Fibroblast of lung (primary cell): ENCODE data around the gene ARID1B.

Source experiments
- CTCF ChIP-seq, 2 donors: IDR thresholded peaks in 1 of 2; conservative IDR thresholded peaks in 1 of 2; 1 replicate in 1 of 2; 2 replicates in 1 of 2; pipeline ENCODE4 v1.5.1; 2011 to 2012; ENCODE audit warnings: low read length in 2 of 2, control low read depth in 1 of 2, inconsistent platforms in 1 of 2, low read depth in 1 of 2, mild to moderate bottlenecking in 1 of 2
- EZH2 ChIP-seq: IDR thresholded peaks from 2 replicates; pipeline ENCODE4 v1.5.1; 2012; ENCODE audit warnings: low read length, control low read depth, mild to moderate bottlenecking; ENCODE audit errors: missing control alignments

- TF ChIP-seq CTCF (conservative IDR thresholded peaks at IDR 0.05 in 1 of 2, IDR thresholded peaks at IDR 0.05 in 1 of 2; ENCODE audit: low read depth in 1 of 2, low read length in 2 of 2) (no peak), EZH2 (no peak)
These were observed 404.5 kb downstream of the ARID1B start for GRCh38 chr6:157181649-157182048.
